Mesodermal cell (in vitro differentiated cells): Measurements from ENCODE around the gene TMEM53.

Source experiments
- H3K27ac ChIP-seq: 2 replicates; pipeline ENCODE4 v1.7.0; 2013; ENCODE audit warnings: mild to moderate bottlenecking, low read depth, low read length, moderate library complexity; ENCODE audit not compliant: severe bottlenecking
- H3K36me3 ChIP-seq: 2 replicates; pipeline ENCODE4 v1.7.1; 2013; ENCODE audit warnings: mild to moderate bottlenecking, low read length, moderate library complexity; ENCODE audit not compliant: control insufficient read depth, insufficient read depth
- H3K4me1 ChIP-seq: one replicate; pipeline ENCODE4 v1.7.1; 2013; ENCODE audit warnings: mild to moderate bottlenecking, low read length; ENCODE audit not compliant: insufficient read depth, control insufficient read depth, poor library complexity, severe bottlenecking
- H3K4me3 ChIP-seq: 2 replicates; pipeline ENCODE4 v1.7.0; 2013; ENCODE audit warnings: low read length, control low read depth, mild to moderate bottlenecking; ENCODE audit not compliant: insufficient read depth, poor library complexity, severe bottlenecking; ENCODE audit errors: extremely low read depth
- H3K9me3 ChIP-seq: 2 replicates; pipeline ENCODE4 v1.7.1; 2013; ENCODE audit warnings: mild to moderate bottlenecking, low read length, moderate library complexity; ENCODE audit not compliant: control insufficient read depth
- WGBS, 2 experiments: methylation state at CpG; one replicate each; pipeline ENCODE4 v1.1.5; 2013; ENCODE audit warnings: missing lambda C conversion rate in 2 of 2; ENCODE audit not compliant: insufficient coverage in 2 of 2; 5-methylcytosine and 5-hydroxymethylcytosine counted together

The TMEM53 gene

GRCh38 chr1:44610527-44611148 lies 63.6 kb downstream of the TMEM53 start:
- Histone ChIP-seq H3K27ac (no peak overlapping the region), H3K9me3 (no peaks in the 10 kb centered on the region), H3K36me3 (no peaks in the 10 kb centered on the region), H3K4me1 (no peaks in the 10 kb centered on the region), H3K4me3 (no peak overlapping the region)
- 38 to 53% methylated on average over 4 to 8 of the region's 12 CpGs for WGBS, 2 experiments

- Histone ChIP-seq H3K27ac (no peak overlapping the region), H3K4me3 (no peak overlapping the region), H3K9me3 (no peaks in the 10 kb centered on the region), H3K36me3 (no peaks in the 10 kb centered on the region), H3K4me1 (no peaks in the 10 kb centered on the region)
- WGBS, 2 experiments, result 68 to 69% methylated on average over 17 to 21 of the region's 25 CpGs
Observed at GRCh38 chr1:44609768-44610526, 64.3 kb downstream of the TMEM53 start.

DNA sequence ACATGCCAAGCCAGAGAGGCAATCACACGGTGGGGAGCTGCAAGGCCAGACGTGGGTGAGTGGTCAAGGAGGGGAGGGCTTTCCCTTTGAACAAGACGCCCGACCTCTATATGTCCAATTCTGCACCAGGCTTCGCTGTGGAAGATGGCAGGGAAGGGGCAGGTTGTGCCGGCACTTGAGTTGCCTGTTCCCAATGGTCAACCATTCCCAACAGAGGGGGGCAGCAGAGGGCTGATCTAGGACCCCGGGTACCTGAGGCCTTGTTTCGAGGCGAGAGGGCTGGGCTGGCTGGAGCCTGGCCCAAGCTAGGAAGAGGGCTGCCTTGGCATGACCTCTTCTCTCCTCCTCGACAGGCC lies 64.9 kb downstream of the TMEM53 start:
- H3K27ac ChIP-seq, result no peak overlapping the region
- 28 to 31% methylated on average over 8 to 10 of the region's 10 CpGs for WGBS, 2 experiments
- no peak overlapping the region for H3K4me3 ChIP-seq
- no peaks in the 10 kb centered on the region for H3K9me3 ChIP-seq
- no peaks in the 10 kb centered on the region for H3K4me1 ChIP-seq
- no peaks in the 10 kb centered on the region for H3K36me3 ChIP-seq

DNA sequence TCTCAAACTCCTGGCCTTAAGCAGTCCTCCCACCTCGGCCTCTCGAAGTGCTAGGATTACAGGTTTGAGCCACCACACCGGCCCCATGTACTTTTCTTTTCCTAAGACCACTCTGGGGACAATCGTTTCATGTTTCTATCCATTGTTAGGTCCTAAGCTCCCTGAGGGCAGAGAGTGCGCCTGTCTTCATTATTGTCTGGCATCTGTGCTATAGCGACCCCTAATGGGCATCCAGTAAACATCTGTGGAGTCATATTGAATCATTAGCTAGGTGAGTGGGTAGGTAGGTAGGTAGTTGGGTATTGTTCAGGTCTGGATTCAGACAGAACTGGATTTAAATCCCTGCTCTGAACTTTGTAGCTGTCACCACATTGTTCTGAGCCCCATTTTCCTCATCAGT lies 66.1 kb downstream of the TMEM53 start:
- Histone ChIP-seq H3K4me1 (no peaks in the 10 kb centered on the region), H3K9me3 (no peaks in the 10 kb centered on the region), H3K27ac (no peak overlapping the region), H3K4me3 (no peak overlapping the region), H3K36me3 (no peaks in the 10 kb centered on the region)
- 74 to 88% methylated on average over 4 to 6 of the region's 6 CpGs for WGBS, 2 experiments

DNA sequence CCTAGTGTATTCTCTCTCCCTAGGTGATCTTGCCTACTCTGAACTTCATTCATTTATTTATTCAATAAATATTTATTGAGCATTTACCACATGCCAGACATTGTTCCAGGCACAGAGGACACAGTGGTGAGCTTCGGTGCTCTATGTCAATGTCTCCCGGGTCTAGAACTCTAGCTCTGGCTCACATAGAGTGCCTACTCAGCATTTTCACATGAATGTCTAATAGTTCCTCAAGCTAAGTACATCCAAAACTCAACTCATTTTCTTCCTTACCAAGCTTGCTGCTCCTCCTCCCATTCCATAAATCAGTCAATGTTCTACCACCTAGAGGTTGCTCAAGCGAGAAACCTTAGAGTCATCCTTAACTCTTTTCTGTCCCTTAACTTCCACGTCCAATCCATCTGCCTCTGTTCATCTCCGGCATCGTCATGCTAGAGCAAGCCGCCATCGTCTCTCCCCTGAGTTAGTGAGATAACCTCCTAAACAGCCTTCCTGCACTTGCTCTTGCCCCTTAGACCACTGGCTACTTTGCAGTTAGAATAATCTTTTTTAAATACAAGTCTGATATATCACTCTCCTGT lies 67.5 kb downstream of the TMEM53 start:
- Histone ChIP-seq H3K9me3 (no peaks in the 10 kb centered on the region), H3K4me3 (no peak overlapping the region), H3K4me1 (no peaks in the 10 kb centered on the region), H3K27ac (no peak overlapping the region), H3K36me3 (no peaks in the 10 kb centered on the region)
- 89 to 97% methylated on average over 8 of the region's 8 CpGs for WGBS, 2 experiments

DNA sequence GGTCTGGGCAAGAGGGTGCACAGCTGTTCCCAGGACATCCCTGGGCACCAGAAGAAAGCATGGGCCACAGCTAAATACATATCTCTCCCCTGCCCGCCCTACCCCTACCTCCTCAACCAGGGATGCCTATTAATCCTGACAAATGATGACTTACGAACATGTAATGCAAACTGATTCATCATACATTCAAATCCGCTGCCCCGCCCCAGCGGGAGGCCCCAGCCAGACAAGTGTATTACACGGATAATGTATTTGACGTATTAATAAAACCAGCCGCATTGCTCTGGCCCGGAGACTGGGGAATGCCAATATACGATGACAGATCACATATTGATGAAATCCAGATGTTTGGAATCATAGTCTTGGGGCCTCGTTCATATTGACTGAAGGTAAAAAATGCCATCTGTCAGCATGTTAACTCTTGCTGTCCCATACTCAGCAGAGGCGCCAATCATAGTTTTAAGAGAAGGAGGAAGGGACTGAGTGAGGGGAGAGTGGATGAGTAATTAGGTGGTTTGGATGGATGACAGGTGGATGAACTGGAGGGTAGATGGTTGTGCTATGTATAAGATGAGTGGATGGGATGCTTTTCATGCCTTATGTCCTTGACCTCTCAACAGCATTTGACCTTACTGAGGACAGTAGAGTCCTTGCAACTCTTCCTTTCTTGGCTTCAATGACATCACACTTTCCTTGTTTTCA lies 68.2 kb downstream of the TMEM53 start:
- Histone ChIP-seq H3K4me3 (no peak overlapping the region), H3K4me1 (no peaks in the 10 kb centered on the region)

DNA sequence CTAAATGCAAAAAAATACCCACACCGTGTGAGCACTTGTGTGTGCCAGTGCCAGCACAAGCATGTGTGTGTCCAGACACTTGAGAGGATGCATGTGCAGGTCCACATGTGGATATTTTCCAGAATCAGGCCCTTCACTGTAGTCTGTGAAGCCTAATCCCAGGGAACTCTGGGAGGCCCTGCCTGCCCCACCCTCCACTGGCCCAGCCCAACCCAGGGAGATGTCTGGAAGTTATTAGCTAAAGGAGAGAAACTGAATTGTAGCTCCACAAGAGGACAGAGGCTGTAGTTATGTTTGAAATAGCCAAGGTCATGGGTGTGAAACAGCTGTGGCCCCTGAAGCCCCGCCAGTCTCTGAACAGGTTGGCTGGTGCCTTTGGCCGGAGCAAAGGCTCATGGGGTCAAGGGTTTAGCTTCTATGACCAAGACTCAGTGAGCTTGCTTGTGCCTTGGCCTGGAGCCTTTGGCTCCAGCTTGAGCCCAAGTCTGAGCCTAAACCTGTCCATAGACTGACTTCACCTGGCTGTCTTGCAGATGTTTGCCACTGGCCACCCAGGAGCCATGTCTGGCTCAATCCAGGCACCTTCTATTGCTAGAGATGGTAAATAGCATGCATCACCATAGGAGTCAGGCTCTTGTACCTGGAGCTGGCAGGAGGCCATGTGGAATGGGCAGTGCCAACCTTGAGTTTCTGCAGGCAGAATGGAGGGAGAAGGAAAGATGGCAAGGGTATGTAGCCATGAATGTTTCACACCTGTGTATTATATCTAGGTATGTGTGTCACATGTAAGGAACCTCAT lies 69.9 kb downstream of the TMEM53 start:
- WGBS, 2 experiments, result 91 to 93% methylated on average over 2 to 3 of the region's 3 CpGs
- H3K4me1 ChIP-seq, result no peaks in the 10 kb centered on the region

More for the DNA sequence above, 68.2 kb downstream of the TMEM53 start:
- 89 to 96% methylated on average over 12 of the region's 12 CpGs for whole genome bisulfite sequencing, 2 experiments
- no peaks in the 10 kb centered on the region for H3K36me3 ChIP-seq
- no peak overlapping the region for H3K27ac ChIP-seq
- H3K9me3 ChIP-seq, result no peaks in the 10 kb centered on the region

GRCh38 chr1:44603718-44604117 lies 70.6 kb downstream of the TMEM53 start:
- no peaks in the 10 kb centered on the region for H3K4me1 ChIP-seq
- H3K36me3 ChIP-seq, result no peaks in the 10 kb centered on the region
- H3K4me3 ChIP-seq, result no peak overlapping the region
- 73 to 88% methylated on average over 2 to 3 of the region's 4 CpGs for WGBS, 2 experiments
- no peaks in the 10 kb centered on the region for H3K9me3 ChIP-seq
- H3K27ac ChIP-seq, result no peak overlapping the region

More for the DNA sequence above, 69.9 kb downstream of the TMEM53 start:
- Histone ChIP-seq H3K4me3 (no peak overlapping the region), H3K9me3 (no peaks in the 10 kb centered on the region), H3K36me3 (no peaks in the 10 kb centered on the region), H3K27ac (no peak overlapping the region)
